GM23338 (cell line): ENCODE measurements around the gene GLUD1.

Source experiments
- CTCF ChIP-seq, 2 experiments: fragments of 200-600 bp in 1 of 2; sonication (generic) in 1 of 2; conservative IDR thresholded peaks; 2 replicates each; pipeline versions ENCODE4 v1.5.1 to v1.6.1; 2016 to 2017; ENCODE audit warnings: antibody characterized with exemption in 2 of 2, low read depth in 2 of 2, mild to moderate bottlenecking in 2 of 2, moderate library complexity in 1 of 2
- EZH2 ChIP-seq: fragments of 200-600 bp; sonication (generic); IDR thresholded peaks from one replicate; pipeline ENCODE4 v1.8.0; 2017; ENCODE audit warnings: antibody characterized with exemption, mild to moderate bottlenecking, low read depth; ENCODE audit not compliant: unreplicated experiment
- NANOG ChIP-seq: IDR thresholded peaks from 2 replicates; pipeline ENCODE4 v1.6.1; 2016; ENCODE audit warnings: antibody characterized with exemption, borderline replicate concordance
- POLR2AphosphoS5 ChIP-seq: IDR thresholded peaks from 2 replicates; pipeline ENCODE4 v1.6.1; 2016; ENCODE audit warnings: antibody characterized with exemption, low read depth
- REST ChIP-seq: IDR thresholded peaks from one replicate; pipeline ENCODE4 v1.6.1; 2018; ENCODE audit warnings: antibody characterized with exemption; ENCODE audit not compliant: unreplicated experiment
- ZNF114 ChIP-seq: fragments of 250-450 bp; sonication (Bioruptor Pico); IDR thresholded peaks from 2 replicates; pipeline ENCODE4 v1.5.0; 2020; ENCODE audit warnings: mild to moderate bottlenecking, moderate library complexity

- TF ChIP-seq ZNF114 (CRISPR knock-in tag) (no peak), EZH2 (no peak), CTCF (conservative IDR thresholded peaks at IDR 0.05; ENCODE audit: low read depth in 2 of 2) (no peak), REST (no peak), NANOG (no peak), POLR2AphosphoS5 (no peak)
These were observed 3.9 kb downstream of the GLUD1 start for GRCh38 chr10:87090779-87091178.
